ENCODE data around the gene GPBP1.

DNA sequence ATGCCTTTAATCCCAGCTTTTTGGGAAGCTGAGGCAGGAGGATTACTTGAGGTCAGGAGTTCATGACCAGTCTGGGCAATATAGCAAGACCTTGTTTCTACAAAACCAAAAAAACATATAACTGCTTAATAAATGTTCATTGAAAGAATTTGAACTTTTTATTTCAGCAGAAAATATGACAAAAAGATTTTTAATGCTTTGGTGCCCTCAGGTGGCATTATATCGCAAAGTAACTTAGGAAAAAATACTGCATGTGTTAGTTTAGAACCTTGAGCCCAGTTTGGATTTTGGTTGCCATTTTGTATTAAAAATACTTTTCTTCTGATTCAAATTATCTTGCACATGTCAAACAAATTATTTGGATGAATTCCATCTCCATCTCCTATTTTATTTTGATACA is 103.2 kb downstream of the GPBP1 start:
- TF ChIP-seq CTCF (IDR thresholded peaks at IDR 0.05) (peak; percentile 53; the same call in 1 of the 2 replicates), POLR2AphosphoS5 (IDR thresholded peaks at IDR 0.05; ENCODE audit: low read depth, low read length) (no peak), REST (IDR thresholded peaks at IDR 0.05; ENCODE audit: insufficient read depth in 1 of 2, low read depth in 2 of 2, low read length in 1 of 2) (no peak), TCF7L2 (IDR thresholded peaks at IDR 0.05; ENCODE audit: low read depth, low read length) (no peak), SIN3A (IDR thresholded peaks at IDR 0.05; ENCODE audit: borderline replicate concordance, insufficient read depth, low read depth, low read length) (no peak)
